Rectal smooth muscle tissue (tissue), 1 donor: ENCODE measurements around the gene SERF2.
"Not testable (repeated sequence)": the region's sequence is repeated elsewhere in the genome, so short reads cannot be mapped to it uniquely, and the experiment has no call there.

Experiments
- H3K27ac ChIP-seq: one replicate; pipeline ENCODE4 v1.7.0; 2013; ENCODE audit warnings: low read depth, low read length, inconsistent platforms
- H3K27me3 ChIP-seq: one replicate; pipeline ENCODE4 v1.7.0; 2013; ENCODE audit warnings: low read length; ENCODE audit not compliant: control insufficient read depth, insufficient read depth
- H3K36me3 ChIP-seq: one replicate; pipeline ENCODE4 v1.7.0; 2013; ENCODE audit warnings: low read length; ENCODE audit not compliant: control insufficient read depth, insufficient read depth
- H3K4me1 ChIP-seq: one replicate; pipeline ENCODE4 v1.7.0; 2013; ENCODE audit warnings: low read length; ENCODE audit not compliant: control insufficient read depth, insufficient read depth
- H3K4me3 ChIP-seq: one replicate; pipeline ENCODE4 v1.7.0; 2013; ENCODE audit warnings: low read length
- H3K9ac ChIP-seq: one replicate; pipeline ENCODE4 v1.7.0; 2013; ENCODE audit warnings: low read length

The SERF2 gene

DNA sequence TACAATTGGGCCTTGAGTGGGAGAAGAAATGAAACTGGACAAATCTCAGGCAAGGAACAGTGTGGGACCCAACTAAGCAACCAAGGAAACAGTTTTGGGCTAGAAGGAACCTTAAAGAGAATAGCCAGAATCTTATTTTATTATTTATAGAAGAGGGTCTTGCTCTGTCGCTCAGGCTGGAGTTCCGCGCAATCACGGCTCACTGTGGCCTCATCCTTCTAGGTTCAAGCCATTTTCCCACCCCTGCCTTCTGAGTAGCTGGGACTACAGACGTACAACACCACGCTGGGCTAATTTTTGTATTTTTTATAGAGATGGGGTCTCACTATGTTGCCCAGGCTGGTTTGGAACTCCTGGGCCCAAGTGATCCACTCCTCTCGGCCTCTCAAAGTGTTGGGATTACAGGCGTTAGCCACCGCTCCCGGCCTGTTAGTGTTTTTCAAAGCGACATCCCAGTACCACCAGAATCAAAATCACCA lies 33.9 kb downstream of the SERF2 start:
- H3K27me3 ChIP-seq = no peaks in the 10 kb centered on the region
- H3K4me1 ChIP-seq = no peaks in the 10 kb centered on the region
- H3K27ac ChIP-seq = no peak overlapping the region
- H3K9ac ChIP-seq = no peak overlapping the region
- peak overlapping the region; percentile 87 for H3K4me3 ChIP-seq
- no peaks in the 10 kb centered on the region for H3K36me3 ChIP-seq

DNA sequence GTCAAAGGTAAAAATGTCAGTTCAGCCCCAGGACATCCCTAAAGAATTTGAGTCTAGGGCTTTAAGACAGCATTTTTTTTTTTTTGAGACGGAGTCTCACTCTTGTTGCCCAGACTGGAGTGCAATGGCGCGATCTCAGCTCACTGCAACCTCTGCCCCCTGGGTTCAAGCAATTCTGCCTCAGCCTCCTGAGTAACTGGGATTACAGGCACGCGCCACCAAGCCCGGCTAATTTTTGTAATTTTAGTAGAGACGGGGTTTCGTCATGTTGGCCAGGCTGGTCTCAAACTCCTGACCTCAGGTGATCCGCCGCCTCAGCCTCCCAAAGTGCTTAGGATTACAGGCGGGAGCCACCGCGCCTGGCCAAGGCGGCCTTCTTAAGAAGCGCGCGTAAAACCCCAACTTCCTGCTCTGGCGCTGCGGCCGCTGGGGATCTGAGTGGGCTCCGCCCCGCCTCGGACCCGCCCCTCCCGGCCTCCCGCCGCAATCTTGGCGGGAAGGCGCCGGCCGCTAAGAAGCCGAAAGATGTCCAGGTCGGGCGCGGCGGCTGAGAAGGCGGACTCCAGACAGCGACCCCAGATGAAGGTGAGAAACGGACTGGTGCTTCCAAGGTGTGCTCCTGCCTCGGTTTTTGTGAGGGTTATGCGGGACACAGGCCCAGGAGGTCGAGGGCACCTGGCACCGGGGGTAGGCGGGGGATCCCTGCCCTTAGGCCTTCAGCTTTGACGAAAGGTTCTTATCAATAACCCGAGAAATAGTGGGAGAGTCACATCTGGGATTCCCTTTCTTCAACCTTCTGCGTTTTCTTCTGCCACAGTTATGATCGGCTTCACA lies 34.6 kb downstream of the SERF2 start, which contains the start of gene WDR76:
Gene WDR76 (plus strand): TSS at position 495 of the 834 bp plus-strand sequence. CDS start 31 bp downstream, at position 526.
- Histone ChIP-seq H3K9ac (peak within 1 kb of the TSS; percentile 73), H3K36me3 (no peaks in the 10 kb centered on the region), H3K4me1 (no peaks in the 10 kb centered on the region), H3K4me3 (peak within 1 kb of the TSS; percentile 87), H3K27me3 (no peaks in the 10 kb centered on the region), H3K27ac (peak within 1 kb of the TSS; percentile 61)

DNA sequence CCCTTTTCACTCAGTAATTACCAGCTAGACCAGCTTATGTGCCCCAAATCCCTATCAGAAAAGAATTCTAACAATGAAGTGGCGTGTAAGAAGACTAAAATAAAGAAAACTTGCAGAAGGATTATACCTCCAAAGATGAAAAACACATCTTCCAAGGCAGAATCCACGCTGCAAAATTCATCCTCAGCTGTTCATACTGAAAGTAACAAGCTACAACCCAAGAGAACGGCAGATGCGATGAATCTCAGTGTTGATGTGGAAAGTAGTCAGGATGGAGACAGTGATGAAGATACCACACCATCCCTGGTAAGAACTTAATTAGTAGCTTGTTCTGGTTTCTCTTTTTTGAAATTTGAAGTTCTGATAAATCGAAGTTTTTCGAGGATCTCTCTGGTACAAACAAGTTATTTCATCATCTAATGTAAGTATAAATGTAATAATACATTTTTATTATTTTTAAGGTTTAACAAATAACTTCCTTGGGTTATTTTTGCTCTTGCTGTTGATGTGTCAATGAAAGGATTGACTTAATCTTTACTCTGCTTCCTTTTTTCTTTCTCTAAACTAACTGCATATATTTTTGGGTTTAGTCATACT lies 36.0 kb downstream of the SERF2 start:
- Histone ChIP-seq H3K4me3 (no peak overlapping the region), H3K27ac (no peak overlapping the region), H3K36me3 (no peaks in the 10 kb centered on the region), H3K27me3 (no peaks in the 10 kb centered on the region), H3K9ac (no peak overlapping the region), H3K4me1 (no peaks in the 10 kb centered on the region)

DNA sequence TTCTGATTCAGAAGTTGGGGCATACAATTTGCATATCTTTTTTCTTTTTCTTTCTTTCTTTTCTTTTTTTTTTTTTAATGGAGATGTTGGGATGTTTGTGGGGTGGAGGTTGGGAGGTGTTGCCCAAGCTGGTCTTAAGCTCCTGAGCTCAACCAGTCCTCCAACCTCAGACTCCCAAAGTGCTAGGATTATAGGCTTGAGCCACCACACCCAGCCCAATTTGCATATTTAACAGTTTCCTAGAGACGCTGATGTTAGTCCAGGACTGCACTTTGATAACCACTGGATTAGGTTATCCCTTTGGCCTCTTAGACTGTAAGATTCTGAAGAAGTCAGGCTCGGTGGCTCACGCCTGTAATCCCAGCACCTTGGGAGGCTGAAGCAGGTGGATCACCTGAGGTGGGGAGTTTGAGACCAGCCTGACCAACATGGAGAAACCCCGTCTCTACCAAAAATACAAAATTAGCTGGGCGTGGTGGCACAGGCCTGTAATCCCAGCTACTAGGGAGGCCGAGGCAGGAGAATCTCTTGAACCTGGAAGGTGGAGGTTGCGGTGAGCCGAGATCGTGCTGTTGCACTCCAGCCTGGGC lies 37.9 kb downstream of the SERF2 start:
- H3K27me3 ChIP-seq, H3K9ac ChIP-seq, H3K36me3 ChIP-seq, H3K27ac ChIP-seq, H3K4me1 ChIP-seq, H3K4me3 ChIP-seq: not testable (repeated sequence)

DNA sequence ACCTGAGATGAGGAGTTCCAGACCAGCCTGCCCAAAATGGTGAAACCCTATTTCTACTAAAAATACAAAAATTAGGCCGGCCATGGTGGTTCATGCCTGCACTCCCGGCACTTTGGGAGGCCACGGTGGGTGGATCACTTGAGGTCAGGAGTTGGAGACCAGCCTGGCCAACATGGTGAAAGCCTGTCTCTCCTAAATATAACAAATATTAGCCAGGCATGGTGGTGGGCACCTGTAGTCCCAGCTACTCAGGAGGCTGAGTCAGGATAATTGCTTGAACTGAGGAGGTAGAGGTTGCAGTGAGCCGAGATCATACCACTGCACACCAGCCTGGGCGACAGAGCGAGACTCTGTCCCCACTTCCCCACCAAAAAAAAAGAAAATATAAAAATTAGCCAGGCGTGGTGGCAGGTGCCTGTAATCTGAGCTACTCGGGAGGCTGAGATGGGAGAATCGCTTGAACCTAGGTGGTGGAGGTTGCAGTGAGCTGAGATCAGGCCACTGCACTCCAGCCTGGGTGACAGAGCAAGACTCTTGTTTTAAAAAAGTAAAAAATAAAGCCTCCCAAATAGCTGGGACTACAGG lies 38.7 kb downstream of the SERF2 start:
- H3K4me1 ChIP-seq, H3K36me3 ChIP-seq, H3K9ac ChIP-seq, H3K4me3 ChIP-seq, H3K27me3 ChIP-seq, H3K27ac ChIP-seq: not testable (repeated sequence)

DNA sequence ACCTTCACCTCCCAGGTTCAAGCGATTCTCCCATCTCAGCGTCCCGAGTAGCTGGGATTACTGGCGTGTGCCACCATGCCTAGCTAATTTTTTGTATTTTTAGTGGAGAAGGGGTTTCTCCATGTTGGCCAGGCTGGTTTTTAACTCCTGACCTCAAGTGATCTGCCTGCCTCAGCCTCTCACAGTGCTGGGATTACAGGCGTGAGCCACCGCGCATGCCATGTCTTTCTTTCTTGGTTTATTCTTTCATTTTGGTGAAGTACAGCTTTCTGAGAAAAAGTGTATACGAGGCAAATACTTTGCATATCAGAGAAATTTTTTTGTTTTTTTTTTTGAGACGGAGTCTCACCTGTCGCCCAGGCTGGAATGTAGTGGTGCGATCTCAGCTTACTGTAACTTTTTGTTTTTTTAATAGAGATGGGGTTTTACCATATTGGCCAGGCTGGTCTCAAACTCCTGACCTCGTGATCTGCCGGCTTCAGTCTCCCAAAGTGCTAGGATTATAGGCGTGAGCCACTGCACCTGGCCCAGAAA lies 39.5 kb downstream of the SERF2 start:
- not testable (repeated sequence) for H3K9ac ChIP-seq, H3K4me3 ChIP-seq, H3K4me1 ChIP-seq, H3K36me3 ChIP-seq, H3K27me3 ChIP-seq, H3K27ac ChIP-seq

DNA sequence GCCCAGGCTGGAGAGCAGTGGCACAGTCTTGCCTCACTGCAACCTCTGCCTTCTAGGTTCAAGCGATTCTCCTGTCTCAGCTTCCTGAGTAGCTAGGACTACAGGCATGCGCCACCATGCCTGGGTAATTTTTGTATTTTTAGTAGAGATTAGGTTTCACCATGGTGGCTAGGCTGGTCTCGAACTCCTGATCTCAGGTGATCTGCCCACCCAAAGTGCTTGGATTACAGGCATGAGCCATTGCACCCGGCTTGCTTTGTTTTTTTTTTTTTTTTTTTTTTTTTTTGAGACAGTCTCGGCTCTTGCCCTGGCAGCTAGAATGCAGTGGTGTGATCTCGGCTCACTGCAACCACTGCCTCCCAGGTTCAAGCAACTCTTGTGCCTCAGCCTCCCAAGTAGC lies 40.4 kb downstream of the SERF2 start:
- H3K9ac ChIP-seq, H3K27ac ChIP-seq, H3K27me3 ChIP-seq, H3K4me3 ChIP-seq, H3K36me3 ChIP-seq, H3K4me1 ChIP-seq: not testable (repeated sequence)

DNA sequence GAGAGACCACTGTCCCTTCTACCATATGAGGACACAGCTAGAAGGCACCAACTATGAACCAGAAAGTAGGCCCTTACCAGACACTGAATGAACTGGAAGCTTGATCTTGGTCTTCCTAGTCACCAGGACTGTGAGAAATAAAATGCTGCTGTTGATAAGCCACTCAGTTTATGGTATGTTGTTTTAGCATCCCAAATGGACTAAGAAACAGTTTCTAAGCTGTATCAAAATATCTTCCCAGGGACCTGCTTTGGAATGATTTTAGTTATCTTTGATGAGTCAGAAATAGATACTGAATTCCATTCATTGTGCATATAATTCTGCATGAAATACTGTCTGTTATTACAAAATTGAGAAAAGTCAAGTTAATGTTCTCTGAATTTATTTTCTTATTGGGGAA lies 53.3 kb downstream of the SERF2 start:
- Histone ChIP-seq H3K36me3 (no peaks in the 10 kb centered on the region), H3K4me3 (no peak overlapping the region), H3K9ac (no peak overlapping the region), H3K4me1 (no peaks in the 10 kb centered on the region), H3K27me3 (no peaks in the 10 kb centered on the region), H3K27ac (no peak overlapping the region)
